Measurements from ENCODE around the gene RWDD3. TPM values are rescaled to one million over a fixed set of nuclear protein-coding genes. Genes with fewer than 3 reads are reported as not detected.

Gene RWDD3, protein sequence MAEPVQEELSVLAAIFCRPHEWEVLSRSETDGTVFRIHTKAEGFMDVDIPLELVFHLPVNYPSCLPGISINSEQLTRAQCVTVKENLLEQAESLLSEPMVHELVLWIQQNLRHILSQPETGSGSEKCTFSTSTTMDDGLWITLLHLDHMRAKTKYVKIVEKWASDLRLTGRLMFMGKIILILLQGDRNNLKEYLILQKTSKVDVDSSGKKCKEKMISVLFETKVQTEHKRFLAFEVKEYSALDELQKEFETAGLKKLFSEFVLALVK
- total RNA-seq: 12.1 and 12.3 TPM in 2 replicates

DNA sequence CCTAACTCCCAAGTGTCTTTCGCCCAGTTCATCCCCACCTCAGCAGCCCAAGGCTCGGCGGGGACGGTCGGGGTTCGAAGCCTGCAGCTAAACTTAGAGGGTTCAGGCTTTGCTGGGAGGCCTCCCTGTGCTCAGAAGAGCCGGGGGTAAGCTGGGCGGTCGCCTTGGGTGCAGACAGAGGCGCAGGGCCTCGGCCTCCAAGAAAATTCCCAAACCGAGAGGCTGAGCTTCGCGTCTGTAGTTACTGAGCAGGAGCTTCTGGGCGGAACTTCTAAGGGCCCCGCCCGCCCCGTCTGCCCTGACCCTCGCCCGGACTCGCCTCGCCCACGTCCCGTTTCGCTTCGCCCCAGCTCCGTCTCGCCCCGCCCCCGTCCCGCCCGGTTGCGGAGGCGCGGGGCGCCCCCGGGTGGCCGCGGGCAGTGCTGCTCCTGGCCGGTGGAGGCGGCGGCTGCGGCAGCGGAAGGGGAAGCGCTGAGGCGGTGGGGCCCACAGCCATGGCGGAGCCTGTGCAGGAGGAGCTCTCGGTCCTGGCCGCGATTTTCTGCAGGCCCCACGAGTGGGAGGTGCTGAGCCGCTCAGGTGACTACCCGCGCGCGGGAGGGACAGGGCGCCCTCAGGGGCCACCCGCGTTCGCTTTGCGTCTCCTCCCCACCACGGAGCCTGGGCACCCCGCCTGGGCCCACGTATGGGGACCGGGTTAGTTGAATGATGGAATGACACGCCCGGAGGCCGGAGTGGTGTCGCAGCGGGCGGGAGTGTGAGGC, at the start of gene RWDD3:
Gene RWDD3, plus strand, starts transcription at position 474 of the 764 bp plus-strand sequence. Its CDS starts 21 bp downstream, at position 495.
- Histone ChIP-seq H3K27me3 (ENCODE audit: control insufficient read depth, insufficient read depth, low read length) (no peaks in the 10 kb centered on the region), H3K36me3 (ENCODE audit: control insufficient read depth, insufficient read depth, low read length) (no peaks in the 10 kb centered on the region), H3K4me3 (ENCODE audit: low read depth, low read length) (peak within 1 kb of the TSS; percentile 98)
- peak; percentile 57 for DNase-seq (ENCODE audit: low read depth)
- peak; percentile 18 for TF ChIP-seq CTCF (IDR thresholded peaks at IDR 0.05; ENCODE audit: insufficient read depth, low read length, poor library complexity, severe bottlenecking)

- Histone ChIP-seq H3K36me3 (ENCODE audit: control insufficient read depth, insufficient read depth, low read length) (no peaks in the 10 kb centered on the region), H3K4me3 (ENCODE audit: low read depth, low read length) (no peak overlapping the region), H3K27me3 (ENCODE audit: control insufficient read depth, insufficient read depth, low read length) (no peaks in the 10 kb centered on the region)
- TF ChIP-seq CTCF (IDR thresholded peaks at IDR 0.05; ENCODE audit: insufficient read depth, low read length, poor library complexity, severe bottlenecking): no peak
- no peak for DNase-seq (ENCODE audit: low read depth)
Measured at GRCh38 chr1:95186149-95186548, 47.9 kb upstream of the RWDD3 start.

GRCh38 chr1:95193591-95193990, 40.4 kb upstream of the RWDD3 start:
- H3K36me3 ChIP-seq (ENCODE audit: control insufficient read depth, insufficient read depth, low read length): no peaks in the 10 kb centered on the region
- H3K4me3 ChIP-seq (ENCODE audit: low read depth, low read length): no peak overlapping the region
- no peaks in the 10 kb centered on the region for H3K27me3 ChIP-seq (ENCODE audit: control insufficient read depth, insufficient read depth, low read length)
- TF ChIP-seq CTCF (IDR thresholded peaks at IDR 0.05; ENCODE audit: insufficient read depth, low read length, poor library complexity, severe bottlenecking): no peak
- no peak for DNase-seq (ENCODE audit: low read depth)

DNA sequence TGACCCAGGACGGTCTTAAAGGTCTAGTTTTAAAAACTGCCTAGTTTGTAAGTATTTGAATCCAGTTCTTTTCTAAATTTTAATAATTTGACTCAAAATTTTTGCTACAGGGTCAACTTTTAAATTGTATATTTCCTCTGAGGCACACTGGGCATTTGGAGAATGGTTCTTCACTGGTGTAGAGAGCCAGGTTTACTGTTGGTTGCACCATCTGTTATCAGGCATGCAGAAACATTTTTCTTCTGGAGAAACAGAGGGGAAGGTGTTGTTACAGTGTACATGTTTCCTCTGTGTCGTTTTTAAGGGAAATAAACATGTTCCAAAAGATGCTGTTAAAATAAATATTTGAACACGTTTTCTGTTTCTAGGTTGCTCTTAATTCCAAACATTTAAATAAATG, 39.0 kb upstream of the RWDD3 start:
- DNase-seq (ENCODE audit: low read depth): no peak
- Histone ChIP-seq H3K4me3 (ENCODE audit: low read depth, low read length) (no peak overlapping the region), H3K27me3 (ENCODE audit: control insufficient read depth, insufficient read depth, low read length) (no peaks in the 10 kb centered on the region), H3K36me3 (ENCODE audit: control insufficient read depth, insufficient read depth, low read length) (no peaks in the 10 kb centered on the region)
- TF ChIP-seq CTCF (IDR thresholded peaks at IDR 0.05; ENCODE audit: insufficient read depth, low read length, poor library complexity, severe bottlenecking): no peak

DNA sequence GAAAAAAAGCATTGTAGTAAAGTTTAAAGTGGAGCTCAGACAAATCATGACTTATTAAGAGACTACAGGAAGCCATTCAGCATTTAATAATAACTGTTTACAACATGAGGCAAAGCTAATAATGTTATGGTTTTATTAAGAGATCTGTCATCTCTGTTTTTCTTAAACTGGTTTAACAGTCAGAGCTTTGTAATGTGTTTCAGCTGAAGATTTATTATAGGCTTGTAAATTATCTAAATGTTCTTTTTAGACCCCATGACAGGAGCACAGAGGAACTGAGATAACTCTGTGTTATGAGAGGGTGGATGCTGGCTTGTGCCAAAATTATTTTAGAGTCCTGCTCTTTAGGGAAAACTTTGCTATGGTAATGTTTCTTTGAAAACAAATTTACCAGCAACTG, 38.0 kb upstream of the RWDD3 start:
- no peak for TF ChIP-seq CTCF (IDR thresholded peaks at IDR 0.05; ENCODE audit: insufficient read depth, low read length, poor library complexity, severe bottlenecking)
- no peak for DNase-seq (ENCODE audit: low read depth)
- H3K4me3 ChIP-seq (ENCODE audit: low read depth, low read length): no peak overlapping the region
- no peaks in the 10 kb centered on the region for H3K27me3 ChIP-seq (ENCODE audit: control insufficient read depth, insufficient read depth, low read length)
- H3K36me3 ChIP-seq (ENCODE audit: control insufficient read depth, insufficient read depth, low read length): no peaks in the 10 kb centered on the region
